ENCODE data around the gene IGIP.

The IGIP gene

GRCh38 chr5:140126315-140127012, 727 bp downstream of the IGIP start:
- no peak for TF ChIP-seq OSR1 (CRISPR knock-in tag; IDR thresholded peaks at IDR 0.05)
- TF ChIP-seq ZFP30 (CRISPR knock-in tag; IDR thresholded peaks at IDR 0.05), result no peak
- no peak for TF ChIP-seq SNAI2 (CRISPR knock-in tag; IDR thresholded peaks at IDR 0.05)
- no peak for TF ChIP-seq CSDC2 (CRISPR knock-in tag; IDR thresholded peaks at IDR 0.05)
- no peak for TF ChIP-seq TOX (CRISPR knock-in tag; IDR thresholded peaks at IDR 0.05; ENCODE audit: borderline replicate concordance)
- TF ChIP-seq ZNF565 (CRISPR knock-in tag; conservative IDR thresholded peaks at IDR 0.05; ENCODE audit: low read depth), result no peak
- TF ChIP-seq TCF4 (CRISPR knock-in tag; IDR thresholded peaks at IDR 0.05; ENCODE audit: borderline replicate concordance), result no peak
- no peak for TF ChIP-seq PPARA (CRISPR knock-in tag; IDR thresholded peaks at IDR 0.05; ENCODE audit: borderline replicate concordance)
- no peak for TF ChIP-seq ZNF70 (CRISPR knock-in tag; IDR thresholded peaks at IDR 0.05)
- no peak for TF ChIP-seq ISL1 (CRISPR knock-in tag; IDR thresholded peaks at IDR 0.05)
- no peak for TF ChIP-seq ZC3H10 (CRISPR knock-in tag; IDR thresholded peaks at IDR 0.05)
- ATAC-seq, result no peak

- no peak for ATAC-seq
- TF ChIP-seq CREB5 (CRISPR knock-in tag; IDR thresholded peaks at IDR 0.05; ENCODE audit: low read depth), result no peak
- no peak for TF ChIP-seq ZNF70 (CRISPR knock-in tag; IDR thresholded peaks at IDR 0.05)
- no peak for TF ChIP-seq ESRRG (CRISPR knock-in tag; IDR thresholded peaks at IDR 0.05)
Measured at GRCh38 chr5:140128376-140128775, 2.6 kb downstream of the IGIP start.

- no peak for TF ChIP-seq ESRRG (CRISPR knock-in tag; IDR thresholded peaks at IDR 0.05)
- no peak for TF ChIP-seq CSDC2 (CRISPR knock-in tag; IDR thresholded peaks at IDR 0.05)
- peak; percentile 18; the same call in 1 of the 3 replicates for ATAC-seq
Measured at GRCh38 chr5:140130949-140131733, 5.4 kb downstream of the IGIP start.

- TF ChIP-seq PPARA (CRISPR knock-in tag; IDR thresholded peaks at IDR 0.05; ENCODE audit: borderline replicate concordance) (no peak), ZNF70 (CRISPR knock-in tag; IDR thresholded peaks at IDR 0.05) (no peak), ZNF565 (CRISPR knock-in tag; conservative IDR thresholded peaks at IDR 0.05; ENCODE audit: low read depth) (no peak), PATZ1 (CRISPR knock-in tag; IDR thresholded peaks at IDR 0.05; ENCODE audit: borderline replicate concordance) (no peak), POU6F1 (CRISPR knock-in tag; IDR thresholded peaks at IDR 0.05; ENCODE audit: borderline replicate concordance, low read depth) (no peak), ESRRG (CRISPR knock-in tag; IDR thresholded peaks at IDR 0.05) (no peak), ZFP3 (CRISPR knock-in tag; IDR thresholded peaks at IDR 0.05) (no peak), SNAI2 (CRISPR knock-in tag; IDR thresholded peaks at IDR 0.05) (no peak), BACH2 (CRISPR knock-in tag; IDR thresholded peaks at IDR 0.05; ENCODE audit: borderline replicate concordance) (no peak), ZFP30 (CRISPR knock-in tag; IDR thresholded peaks at IDR 0.05) (no peak), GLIS3 (CRISPR knock-in tag; IDR thresholded peaks at IDR 0.05) (no peak), CREB5 (CRISPR knock-in tag; IDR thresholded peaks at IDR 0.05; ENCODE audit: low read depth) (no peak), CSRNP3 (CRISPR knock-in tag; IDR thresholded peaks at IDR 0.05) (no peak), OSR1 (CRISPR knock-in tag; IDR thresholded peaks at IDR 0.05) (no peak), ZNF8 (CRISPR knock-in tag; IDR thresholded peaks at IDR 0.05) (no peak)
Measured at GRCh38 chr5:140131967-140132409, 6.3 kb downstream of the IGIP start.

More at GRCh38 chr5:140131967-140132409, 6.3 kb downstream of the IGIP start:
- peak; percentile 98 for ATAC-seq
